Stimulated activated CD4-positive, alpha-beta T cell treated with anti-CD3 and anti-CD28 coated beads, Interleukin-2, amount 100 ng/mL, for 24 hours (primary cell): ENCODE results near the gene UPK3BL1.
"Not testable (repeated sequence)": the region's sequence is repeated elsewhere in the genome, so short reads cannot be mapped to it uniquely, and the experiment has no call there.

Experiments used
- DNase-seq, 2 donors: peaks; one replicate each; pipeline ENCODE4 v3.0.0-alpha.2; 2020

The UPK3BL1 gene, protein sequence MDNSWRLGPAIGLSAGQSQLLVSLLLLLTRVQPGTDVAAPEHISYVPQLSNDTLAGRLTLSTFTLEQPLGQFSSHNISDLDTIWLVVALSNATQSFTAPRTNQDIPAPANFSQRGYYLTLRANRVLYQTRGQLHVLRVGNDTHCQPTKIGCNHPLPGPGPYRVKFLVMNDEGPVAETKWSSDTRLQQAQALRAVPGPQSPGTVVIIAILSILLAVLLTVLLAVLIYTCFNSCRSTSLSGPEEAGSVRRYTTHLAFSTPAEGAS

DNA sequence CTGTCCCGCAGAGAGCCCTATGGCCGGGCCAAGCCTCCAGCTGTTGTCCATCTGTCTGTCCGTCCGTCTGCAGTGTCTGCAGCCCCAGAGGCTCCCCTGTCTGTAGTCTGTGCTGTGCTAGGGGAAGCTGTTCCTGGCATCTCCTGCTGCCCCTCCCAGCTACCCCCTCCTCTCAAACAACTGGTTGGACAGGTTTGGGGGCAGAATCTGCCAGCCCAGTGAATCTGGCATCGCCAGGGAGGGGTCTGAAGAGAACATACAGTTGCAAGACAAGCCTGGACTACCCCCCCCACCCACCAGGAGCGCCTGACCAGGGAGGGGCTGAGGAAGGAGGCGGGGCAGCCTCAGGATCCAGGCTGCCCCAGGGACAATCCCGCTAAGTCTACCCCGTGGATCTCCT is at the start of gene UPK3BL1:
Gene UPK3BL1 (minus strand): TSS at position 101 of the 400 bp plus-strand sequence. CDS start 50 bp downstream, at position 51.
- DNase-seq: not testable (repeated sequence)

DNA sequence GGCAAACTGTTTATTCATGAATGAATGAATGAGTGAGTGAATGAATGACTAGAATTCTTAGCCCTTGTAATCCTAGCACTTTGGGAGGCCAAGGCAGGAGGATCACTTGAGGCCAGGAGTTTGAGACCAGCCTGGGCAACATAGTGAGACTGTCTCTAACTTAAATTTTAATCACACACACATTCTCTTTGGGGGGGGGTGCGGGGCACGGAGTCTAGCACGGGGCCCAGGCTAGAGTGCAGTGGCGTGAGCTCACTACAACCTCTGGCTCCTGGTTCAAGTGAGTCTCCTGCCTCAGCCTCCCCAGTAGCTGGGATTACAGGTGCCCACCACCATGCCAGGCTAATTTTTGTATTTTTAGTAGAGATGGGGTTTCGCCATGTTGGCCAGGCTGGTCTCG is 48.0 kb upstream of the UPK3BL1 start:
- not testable (repeated sequence) for DNase-seq

DNA sequence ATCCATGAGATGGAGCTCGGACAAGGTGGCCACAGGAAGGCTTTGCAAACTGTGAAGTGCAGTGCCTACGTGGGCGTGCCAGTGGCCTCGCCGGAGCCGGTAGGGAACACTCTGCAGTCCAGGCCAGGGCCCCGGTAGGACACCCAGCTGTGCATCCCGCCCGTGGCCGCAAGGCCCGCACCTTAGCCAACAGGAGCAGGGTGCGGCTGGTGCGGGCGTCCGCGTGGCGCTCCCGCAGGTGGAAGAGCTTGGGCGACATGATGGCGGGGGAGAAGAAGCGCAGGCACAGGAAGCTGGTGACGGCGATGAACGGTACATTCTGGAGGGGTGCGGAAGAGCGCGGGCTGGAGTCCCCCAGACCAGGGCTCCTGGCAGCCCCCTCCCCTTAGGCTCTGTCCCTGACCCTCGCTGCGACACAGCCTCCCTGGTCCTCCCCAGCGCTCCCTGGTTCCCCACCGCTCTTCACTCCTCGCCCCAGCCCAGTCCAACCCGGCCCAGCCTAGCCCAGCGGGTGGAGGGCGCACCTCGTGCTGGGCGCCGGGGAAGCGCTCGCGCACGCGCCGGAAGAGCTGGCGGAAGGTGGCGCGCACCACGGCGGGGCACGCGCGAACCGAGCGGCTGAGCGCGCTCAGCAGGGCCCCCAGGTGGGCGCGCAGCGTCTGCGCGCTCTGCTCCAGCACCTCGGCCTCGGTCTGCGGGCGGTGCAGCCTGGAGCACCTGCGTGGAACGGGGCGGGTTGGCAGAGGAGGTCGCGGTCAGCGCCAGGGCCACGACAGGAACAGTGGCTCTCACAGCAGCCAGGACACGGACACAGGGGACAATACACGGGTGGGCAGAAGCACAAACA is 47.1 kb upstream of the UPK3BL1 start:
- peak in 1 of 2 donors; percentile 25 for DNase-seq

DNA sequence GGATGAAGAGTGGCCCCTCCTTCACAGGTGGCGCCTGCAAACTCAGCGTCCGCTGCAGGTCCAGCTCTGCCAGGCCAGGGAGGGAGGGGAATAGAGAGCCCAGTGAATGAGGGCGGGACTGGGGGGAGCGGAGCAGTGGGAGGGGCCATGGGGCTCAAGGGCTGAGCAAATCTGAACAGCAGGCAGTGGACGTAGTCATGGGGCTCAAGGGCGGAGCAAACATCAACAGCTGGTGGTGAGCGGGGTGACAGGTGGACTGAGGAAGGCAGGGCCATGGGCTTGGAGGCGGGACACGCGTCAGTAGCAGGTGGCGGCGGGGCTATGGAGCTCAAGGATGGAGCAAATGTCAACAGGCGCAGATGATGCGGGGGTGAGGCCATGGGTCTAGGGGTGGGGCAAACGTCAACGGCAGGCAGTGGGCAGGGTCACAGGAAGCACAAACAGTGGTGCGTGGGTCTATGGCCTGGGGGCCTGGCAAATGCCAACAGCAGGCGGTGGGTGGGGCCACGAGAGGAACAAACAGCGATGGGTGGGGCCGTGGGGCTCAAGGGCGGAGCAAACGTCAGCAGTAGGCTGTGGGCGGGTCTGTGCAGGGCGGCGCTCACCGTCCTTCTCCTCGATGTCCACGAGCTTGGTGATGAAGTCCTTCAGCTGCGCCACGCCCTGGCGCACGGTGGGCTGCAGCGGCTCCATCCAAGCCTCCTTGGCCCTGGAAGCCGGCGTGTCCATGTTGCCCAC is 45.9 kb upstream of the UPK3BL1 start:
- DNase-seq: not testable (repeated sequence)

DNA sequence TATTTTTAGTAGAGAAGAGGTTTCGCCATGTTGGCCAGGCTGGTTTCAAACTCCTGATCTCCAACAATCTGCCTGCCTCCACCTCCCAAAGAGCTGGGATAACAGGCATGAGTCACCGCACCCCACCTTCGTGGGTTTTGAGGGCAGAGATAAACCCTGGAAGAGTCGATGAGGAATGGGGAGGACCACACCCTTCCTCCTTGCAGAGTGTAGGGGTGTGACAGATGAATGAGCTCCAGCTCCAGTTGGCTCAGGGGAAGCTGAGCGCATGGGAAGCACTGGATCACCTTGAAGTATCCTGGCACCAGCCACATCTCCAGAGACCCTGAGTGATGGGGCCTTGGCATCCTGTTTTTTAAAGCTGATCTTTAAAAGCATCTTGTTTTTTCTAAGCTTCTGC is 40.0 kb upstream of the UPK3BL1 start:
- DNase-seq: not testable (repeated sequence)

DNA sequence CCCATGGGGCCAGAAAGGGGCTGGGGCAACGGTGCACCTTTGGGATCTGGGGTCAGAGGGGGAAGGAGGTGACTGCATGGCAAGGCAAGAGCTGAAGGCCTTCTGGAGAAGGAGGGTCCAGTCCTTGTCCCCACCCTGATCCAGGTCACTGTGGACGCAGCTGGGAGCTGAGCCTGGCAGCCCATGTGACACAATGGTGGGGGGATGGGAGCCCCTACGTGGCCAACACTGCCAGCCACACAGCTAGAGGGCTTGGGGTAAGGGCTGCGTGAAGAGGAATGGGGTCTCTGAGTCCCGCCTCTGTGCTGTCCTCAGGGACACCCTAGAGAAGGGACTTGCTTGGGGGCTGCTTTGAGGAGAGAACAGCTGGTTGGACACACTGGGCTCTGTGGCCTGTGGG is 38.2 kb upstream of the UPK3BL1 start:
- not testable (repeated sequence) for DNase-seq

DNA sequence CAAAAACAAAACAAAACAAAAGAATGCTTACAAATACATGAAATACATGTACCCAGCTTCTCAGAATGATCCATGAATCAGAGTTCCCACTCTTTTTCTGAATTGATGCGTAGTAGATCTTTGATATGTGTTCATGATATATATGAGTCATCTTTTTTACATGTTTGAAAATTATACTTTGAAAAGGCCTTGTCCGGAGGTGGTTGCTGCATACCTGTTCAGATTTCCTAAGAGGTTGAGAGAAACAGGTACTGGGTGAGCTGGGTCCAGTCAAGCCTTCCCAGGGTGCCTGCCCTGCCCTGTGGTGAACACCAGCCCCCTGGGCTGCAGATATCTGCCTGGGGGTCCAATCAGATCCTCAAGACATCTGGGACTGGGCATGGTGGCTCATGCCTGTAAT is 33.0 kb upstream of the UPK3BL1 start:
- not testable (repeated sequence) for DNase-seq

DNA sequence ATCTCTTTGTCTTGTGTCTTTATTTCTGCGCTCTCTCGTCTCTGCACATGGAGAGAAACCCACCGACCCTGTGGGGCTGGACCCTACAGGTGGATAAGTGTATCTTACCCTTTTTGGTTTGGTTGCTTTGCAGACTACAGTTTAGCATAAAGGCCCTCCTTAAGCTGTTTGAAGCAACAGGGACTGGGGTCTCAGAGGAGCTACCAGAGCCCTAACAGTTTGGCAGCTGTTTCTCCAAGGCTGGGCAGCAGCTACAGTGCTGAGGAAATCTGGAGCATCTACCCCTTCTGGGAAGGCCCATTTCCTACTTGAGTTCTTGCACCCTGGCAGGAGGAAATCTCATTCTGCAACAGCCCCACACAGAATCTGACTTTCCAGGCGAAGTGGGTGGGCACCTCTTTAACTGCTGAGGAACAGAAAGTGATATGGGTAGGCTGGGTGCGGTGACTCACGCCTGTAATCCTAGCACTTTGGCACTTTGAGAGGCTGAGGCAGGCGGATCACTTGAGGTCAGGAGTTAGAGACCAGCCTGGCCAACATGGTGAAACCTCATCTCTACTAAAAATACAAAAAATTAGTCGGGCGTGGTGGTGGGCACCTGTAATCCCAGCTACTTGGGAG is 31.0 kb upstream of the UPK3BL1 start:
- DNase-seq: not testable (repeated sequence)

DNA sequence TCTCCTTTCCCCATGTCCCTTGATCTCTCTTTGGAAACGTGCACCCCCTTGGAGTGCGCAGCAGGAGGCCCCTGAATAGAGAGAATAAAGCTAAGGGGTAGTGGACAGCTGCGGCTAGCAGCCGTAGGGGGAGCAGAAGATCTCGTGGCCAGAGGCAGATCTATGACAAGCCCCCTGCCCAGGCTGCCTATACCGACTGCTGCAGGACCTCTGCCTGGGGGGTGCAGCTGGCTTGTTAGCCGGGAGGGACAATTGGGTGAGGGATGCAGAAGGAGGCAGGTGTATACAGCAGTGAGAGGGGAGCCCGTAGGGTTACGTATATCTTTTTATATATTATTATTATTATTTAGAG is 29.3 kb upstream of the UPK3BL1 start:
- not testable (repeated sequence) for DNase-seq

DNA sequence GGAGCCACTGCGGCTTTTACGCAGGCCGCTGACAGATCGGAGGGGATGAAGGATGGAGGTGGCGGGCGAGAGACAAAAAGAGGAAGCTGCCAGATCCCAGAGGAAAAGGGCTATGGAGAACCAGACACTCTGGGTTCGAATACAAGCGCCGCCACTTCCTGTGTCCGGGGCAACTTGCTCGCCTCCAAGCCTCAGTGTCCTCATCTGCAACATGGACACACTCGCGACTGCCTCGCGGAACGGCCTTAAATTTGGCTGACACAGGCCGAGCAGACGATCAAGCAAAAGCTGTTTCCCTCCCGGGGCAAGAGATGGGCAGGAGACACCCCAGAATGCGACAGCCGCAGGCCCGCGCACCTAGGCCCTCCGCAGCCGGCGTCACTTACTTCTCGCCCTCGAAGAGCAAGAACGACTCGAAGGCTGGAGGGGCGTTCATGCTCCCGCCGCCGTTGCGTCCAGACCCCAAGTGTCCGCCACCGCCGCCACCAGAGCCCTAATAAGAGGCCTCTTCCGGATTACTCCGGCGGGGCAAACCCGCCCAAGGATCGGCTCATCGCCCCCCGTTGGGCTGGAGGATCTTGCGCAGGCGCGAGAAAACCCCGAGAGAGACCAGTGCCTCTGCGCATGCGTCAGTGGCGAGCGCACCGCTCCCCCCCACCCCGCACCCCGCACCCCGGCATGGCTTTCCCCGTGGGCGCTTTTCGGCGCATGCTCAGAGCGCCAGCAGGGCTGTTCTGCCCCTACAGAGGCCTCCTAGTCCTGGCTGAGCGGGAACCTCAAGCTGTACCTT is 28.8 kb upstream of the UPK3BL1 start, which contains the start of gene POLR2J2:
Gene POLR2J2 (minus strand): TSS at position 498 of the 790 bp plus-strand sequence. CDS start 62 bp downstream, at position 436.
- DNase-seq: not testable (repeated sequence)

DNA sequence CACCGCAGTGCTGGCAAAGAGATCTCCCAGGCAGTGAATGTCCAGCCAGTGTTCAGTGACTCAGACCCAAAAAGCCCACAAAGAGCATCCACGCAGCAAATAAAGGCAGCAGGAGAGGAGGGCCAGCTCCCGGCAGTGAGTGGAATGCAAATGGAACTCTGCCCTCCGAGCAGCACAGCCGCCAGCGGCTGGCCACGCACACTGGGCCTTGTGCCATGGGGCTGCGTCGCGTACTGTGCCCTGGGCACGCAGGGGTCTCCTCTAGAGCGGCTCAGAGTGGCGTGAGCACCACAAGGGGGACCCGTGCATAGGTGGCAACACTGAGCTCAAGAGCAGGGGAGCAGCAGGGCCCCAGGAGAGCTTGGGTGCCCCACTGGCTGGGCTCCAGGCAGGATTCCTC is 24.9 kb upstream of the UPK3BL1 start:
- DNase-seq: not testable (repeated sequence)

DNA sequence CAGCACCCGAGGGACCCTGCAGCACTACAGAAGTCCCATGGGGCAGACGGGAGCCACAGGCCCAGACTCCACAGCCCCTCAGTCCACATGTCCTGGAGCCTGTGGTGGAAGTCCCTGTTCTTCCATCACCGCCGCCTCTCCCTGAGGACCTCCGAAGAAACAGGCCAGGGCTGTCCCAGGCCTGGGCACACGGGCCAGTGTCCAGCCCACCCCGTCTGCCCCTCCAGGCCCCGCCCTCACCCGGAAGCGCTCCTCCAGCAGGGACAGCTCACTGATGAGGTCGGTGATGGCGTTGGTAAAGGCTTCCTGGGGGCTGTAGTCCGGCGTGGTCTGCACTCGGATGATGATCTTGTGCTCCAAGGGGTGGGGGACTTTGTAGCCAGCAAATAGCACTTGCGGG is 24.3 kb upstream of the UPK3BL1 start:
- DNase-seq: not testable (repeated sequence)

DNA sequence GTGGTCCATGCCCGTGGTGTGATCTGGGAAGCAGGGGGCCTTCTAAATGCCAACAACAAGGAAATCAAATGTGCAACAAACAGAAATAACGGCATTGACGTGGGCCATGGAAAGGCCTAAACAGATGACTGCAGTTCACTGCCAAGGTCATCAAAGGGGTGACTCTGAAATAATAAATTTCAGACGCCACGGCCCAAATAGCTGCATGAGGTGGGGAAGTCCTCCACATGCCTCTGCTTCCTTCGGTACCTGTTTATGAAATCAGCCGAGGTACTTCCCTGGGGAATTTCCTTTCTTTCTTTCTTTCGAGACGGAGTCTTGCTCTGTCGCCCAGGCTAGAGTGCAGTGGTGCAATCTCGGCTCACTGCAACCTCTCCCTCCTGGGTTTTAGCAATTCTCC is 22.2 kb upstream of the UPK3BL1 start:
- not testable (repeated sequence) for DNase-seq

DNA sequence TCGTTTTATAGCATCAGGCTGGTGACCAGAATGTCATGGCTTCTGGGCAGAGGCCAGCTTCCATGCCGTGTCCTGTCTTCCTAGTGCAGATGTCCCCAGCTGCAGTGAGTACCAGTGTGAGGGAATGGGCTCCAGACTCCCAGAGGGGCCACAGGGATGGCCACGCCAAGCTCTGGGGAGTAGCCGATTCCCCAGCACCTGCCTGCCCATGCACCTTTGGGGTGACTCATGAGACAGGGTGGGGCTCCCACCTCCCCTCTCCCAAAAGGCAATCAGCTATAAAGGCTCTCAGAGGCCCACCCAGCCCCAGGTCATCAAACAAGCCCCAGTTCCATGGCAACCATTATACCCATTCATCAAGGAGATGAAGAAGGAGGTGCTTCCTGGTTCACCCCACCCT is 7.3 kb upstream of the UPK3BL1 start, which contains the start of gene SPDYE2B:
Gene SPDYE2B (plus strand): TSS at position 396 of the 400 bp plus-strand sequence. CDS start 2,030 bp downstream, outside the sequence.
- not testable (repeated sequence) for DNase-seq

DNA sequence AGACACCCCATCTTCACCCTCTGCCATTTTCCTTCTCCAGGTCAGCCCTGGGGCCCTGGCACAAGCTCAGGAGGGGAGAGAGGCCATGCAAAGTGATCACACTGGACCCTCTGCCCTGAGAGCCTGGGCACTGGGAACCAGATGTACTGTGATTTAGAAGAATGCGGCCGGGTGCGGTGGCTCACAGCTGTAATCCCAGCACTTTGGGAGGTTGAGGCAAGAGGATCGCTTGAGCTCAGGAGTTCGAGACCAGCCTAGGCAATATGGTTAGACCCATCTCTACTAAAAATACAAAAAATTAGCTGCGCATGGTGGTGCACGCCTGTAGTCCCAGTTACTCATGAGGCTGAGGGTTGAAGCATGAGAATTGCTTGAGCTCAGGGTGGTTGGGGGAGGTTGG is 5.2 kb upstream of the UPK3BL1 start:
- DNase-seq: not testable (repeated sequence)

DNA sequence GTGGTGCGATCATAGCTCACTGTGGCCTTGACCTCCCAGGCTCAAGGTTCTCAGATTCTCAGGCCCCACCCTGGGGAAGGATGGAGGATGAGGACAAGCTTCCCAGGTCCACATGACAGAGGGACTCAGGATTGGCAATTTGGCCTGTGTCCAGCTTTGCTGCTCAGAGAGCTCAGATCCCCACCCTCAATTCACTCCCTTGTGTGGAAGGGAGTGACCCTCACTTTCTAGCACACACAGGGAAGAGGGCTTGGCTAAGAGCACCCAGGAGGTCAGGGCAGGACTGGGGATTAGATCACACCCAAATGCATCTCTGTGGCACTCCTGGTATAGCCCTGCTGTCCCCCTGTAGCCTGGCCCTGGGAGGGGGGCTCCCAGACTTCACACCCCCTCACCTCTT is 813 bp upstream of the UPK3BL1 start:
- DNase-seq: not testable (repeated sequence)

DNA sequence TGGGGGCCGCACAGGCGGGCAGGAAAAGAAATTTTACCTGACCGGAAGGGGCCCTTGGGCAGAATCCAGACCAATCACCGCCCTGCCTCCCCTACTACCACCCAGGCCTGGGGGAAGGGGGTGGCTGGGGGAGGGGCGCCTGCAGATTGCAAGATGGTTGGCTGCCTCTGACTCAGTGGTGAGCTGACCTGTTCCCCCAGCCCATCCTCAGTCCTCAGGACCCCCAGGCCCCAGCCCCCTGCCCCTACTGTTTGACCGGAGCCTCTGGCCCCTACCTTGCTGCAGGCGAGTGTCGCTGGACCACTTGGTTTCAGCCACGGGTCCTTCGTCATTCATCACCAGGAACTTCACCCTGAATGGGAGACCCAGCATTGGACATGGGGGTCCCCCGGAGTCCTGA is 3.7 kb downstream of the UPK3BL1 start:
- peak in 1 of 2 donors; percentile 11 for DNase-seq

DNA sequence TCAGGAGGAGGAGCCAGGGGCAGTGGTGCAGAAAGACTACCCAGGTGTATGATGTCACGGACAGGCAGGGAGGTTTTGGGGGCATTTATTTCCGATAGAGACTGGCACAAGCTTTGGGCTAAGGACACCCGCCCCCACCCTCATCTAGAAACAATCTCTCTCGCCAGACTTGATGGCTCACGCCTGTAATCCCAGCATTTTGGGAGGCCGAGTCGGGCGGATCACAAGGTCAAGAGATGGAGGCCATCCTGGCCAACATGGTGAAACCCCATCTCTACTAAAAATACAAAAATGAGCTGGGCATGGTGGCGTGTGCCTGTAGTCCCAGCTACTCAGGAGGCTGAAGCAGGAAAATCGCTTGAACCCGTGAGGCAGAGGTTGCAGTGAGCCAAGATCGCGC is 5.6 kb downstream of the UPK3BL1 start:
- not testable (repeated sequence) for DNase-seq

DNA sequence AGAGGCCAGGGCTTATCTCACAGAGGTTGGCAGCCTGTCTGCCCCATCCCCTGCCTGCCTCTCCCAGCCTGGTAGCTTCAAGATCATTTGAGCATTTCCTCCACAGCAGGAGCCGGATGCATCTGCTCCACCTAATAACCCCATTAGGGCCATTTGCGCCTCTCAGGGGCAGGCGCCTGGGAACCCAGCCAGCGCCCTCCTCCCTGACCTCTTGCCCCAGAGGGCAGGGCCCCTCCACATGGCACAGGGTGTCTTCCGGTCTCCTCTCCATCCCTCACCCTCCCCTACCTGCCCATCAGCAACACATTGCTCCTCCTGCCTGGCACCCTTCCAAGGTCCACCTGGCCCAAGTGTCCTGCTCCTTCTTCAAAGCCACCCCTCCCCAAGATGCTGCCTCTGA is 7.2 kb downstream of the UPK3BL1 start:
- not testable (repeated sequence) for DNase-seq

DNA sequence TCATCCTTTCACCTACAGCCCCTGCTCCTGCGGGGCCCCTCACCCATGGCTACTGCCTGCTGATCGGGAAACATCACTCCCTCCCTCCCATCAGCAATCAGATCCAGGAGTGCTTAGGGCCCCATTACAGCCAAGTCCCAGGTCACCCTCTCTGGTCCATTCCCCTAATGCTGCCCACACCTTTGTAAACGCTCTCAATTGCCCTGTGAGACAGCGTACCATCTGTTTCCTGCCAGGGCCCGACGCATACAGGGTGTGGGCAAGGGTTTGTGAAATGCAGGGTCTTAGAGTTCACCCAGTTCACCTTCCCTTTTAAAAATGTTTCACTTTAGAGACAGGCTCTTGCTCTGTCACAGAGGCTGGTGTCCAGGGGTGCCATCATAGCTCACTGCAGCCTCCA is 8.3 kb downstream of the UPK3BL1 start:
- not testable (repeated sequence) for DNase-seq

DNA sequence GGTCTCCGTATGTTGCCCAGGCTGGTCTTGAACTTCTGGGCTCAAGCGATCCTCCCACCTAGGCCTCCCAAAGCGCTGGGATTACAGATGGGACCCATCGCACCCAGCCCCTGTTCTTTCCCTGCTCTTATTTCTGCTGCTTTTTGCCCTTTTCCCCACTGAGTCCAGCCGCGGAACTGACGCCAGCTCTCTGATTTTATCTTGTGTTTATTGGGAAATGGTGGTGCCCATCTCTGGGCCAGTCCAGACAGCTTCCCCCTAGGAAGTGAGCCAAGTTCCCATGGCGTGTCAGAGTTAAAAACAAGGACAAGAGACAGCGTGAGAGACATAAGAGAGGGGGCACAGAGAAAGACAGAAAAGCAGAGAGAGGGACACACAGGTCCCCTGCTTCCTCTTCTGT is 12.0 kb downstream of the UPK3BL1 start:
- DNase-seq: not testable (repeated sequence)
